ENCODE data around the gene GPR160.

- no peak for TF ChIP-seq GABPA (tag; conservative IDR thresholded peaks at IDR 0.05; ENCODE audit: low read depth)
- TF ChIP-seq POLR2A (conservative IDR thresholded peaks at IDR 0.05), result no peak
- TF ChIP-seq ETS2 (tag; IDR thresholded peaks at IDR 0.05; ENCODE audit: borderline replicate concordance, poor library complexity, severe bottlenecking), result no peak
- no peak for TF ChIP-seq UBTF (IDR thresholded peaks at IDR 0.05; ENCODE audit: borderline replicate concordance in 1 of 2, low read depth in 2 of 2, low read length in 2 of 2)
- TF ChIP-seq REST (IDR thresholded peaks at IDR 0.05; ENCODE audit: borderline replicate concordance), result no peak
- no peak for TF ChIP-seq REST (CRISPR knock-in tag; IDR thresholded peaks at IDR 0.05; ENCODE audit: low read depth)
- no peak for TF ChIP-seq ELK1 (CRISPR knock-in tag; IDR thresholded peaks at IDR 0.05)
- TF ChIP-seq GATA2 (CRISPR knock-in tag; IDR thresholded peaks at IDR 0.05), result no peak
- no peak for TF ChIP-seq CEBPB (tag; IDR thresholded peaks at IDR 0.05)
- no peak for TF ChIP-seq ZC3H4 (CRISPR knock-in tag; IDR thresholded peaks at IDR 0.05; ENCODE audit: borderline replicate concordance)
- TF ChIP-seq ZNF830 (CRISPR knock-in tag; IDR thresholded peaks at IDR 0.05), result no peak
- no peak for TF ChIP-seq FOS (IDR thresholded peaks at IDR 0.05; ENCODE audit: extremely low read depth, insufficient read length)
- no peak for TF ChIP-seq CHD2 (IDR thresholded peaks at IDR 0.05; ENCODE audit: low read depth, low read length)
Measured at GRCh38 chr3:170130532-170130931, 92.7 kb downstream of the GPR160 start.

Data from K562 (cell line).